ENCODE results near the gene AKR1D1. TPM values are rescaled to one million over a fixed set of nuclear protein-coding genes. Genes with fewer than 3 reads are reported as not detected.
"Not testable (repeated sequence)": the region's sequence is repeated elsewhere in the genome, so short reads cannot be mapped to it uniquely, and the experiment has no call there.

Gene AKR1D1
- polyA plus RNA-seq, 2 of the 4 experiments (the other 2 are of a cell fraction), result 0.06 TPM; not detected in 1

- no peak for FAIRE-seq
- CTCF ChIA-PET, result interaction anchor here (1.9 kb wide), 1 partner anchor 27 kb away, joined by 5 read pairs; no protein-coding TSS in a partner anchor
- no peak for ATAC-seq
These were observed 43.0 kb upstream of the AKR1D1 start for GRCh38 chr7:138033241-138033640.

GRCh38 chr7:138036135-138036534 is 40.1 kb upstream of the AKR1D1 start:
- Histone ChIP-seq H3K9me3 (peaks cover 17% of the 10 kb centered on the region; the same call in 1 of the 3 replicates), H3K4me2 (no peak overlapping the region), H3K4me1 (no peaks in the 10 kb centered on the region; the same call in 2 of the 3 replicates), H3K27ac (no peak overlapping the region), H3K4me3 (no peak overlapping the region)
- WGBS (ENCODE audit: missing lambda C conversion rate), result 2% methylated on average over 2 of the region's 2 CpGs
- no peak for DNase-seq (ENCODE audit: low read depth in 1 of 2, low spot score in 1 of 2)
- ChIA-PET CTCF (no interaction called here), POLR2A (no interaction called here)
- ATAC-seq, result no peak
- TF ChIP-seq ZFP36 (IDR thresholded peaks at IDR 0.05; ENCODE audit: borderline replicate concordance, partially characterized antibody) (peak; percentile 56), PHF8 (IDR thresholded peaks at IDR 0.05; ENCODE audit: borderline replicate concordance, low read depth) (no peak)
- no peak for FAIRE-seq

More at GRCh38 chr7:138033241-138033640, 43.0 kb upstream of the AKR1D1 start:
- no peak overlapping the region for H3K27ac ChIP-seq
- no peak for DNase-seq (ENCODE audit: low read depth in 1 of 2, low spot score in 1 of 2)
- POLR2A ChIA-PET, result no interaction called here
- TF ChIP-seq POLR2AphosphoS2 (conservative IDR thresholded peaks at IDR 0.05; ENCODE audit: low read length), result no peak
- no peak for TF ChIP-seq RAD21 (conservative IDR thresholded peaks at IDR 0.05 in 1 of 2, IDR thresholded peaks at IDR 0.05 in 1 of 2)
- TF ChIP-seq HES2 (IDR thresholded peaks at IDR 0.05), result no peak
- no peak for TF ChIP-seq TP53 (CRISPR knock-in tag; IDR thresholded peaks at IDR 0.05)
- no peak for TF ChIP-seq JUNB (IDR thresholded peaks at IDR 0.05)
- no peak for TF ChIP-seq POLR2A (IDR thresholded peaks at IDR 0.05; ENCODE audit: low read length)
- TF ChIP-seq HOXB13 (CRISPR knock-in tag; IDR thresholded peaks at IDR 0.05; ENCODE audit: low read depth), result no peak
- no peak for TF ChIP-seq FOSB (CRISPR knock-in tag; IDR thresholded peaks at IDR 0.05)
- no peak for TF ChIP-seq NFE2L2 (conservative IDR thresholded peaks at IDR 0.05; ENCODE audit: low read length)
- TF ChIP-seq REST (IDR thresholded peaks at IDR 0.05), result no peak
- peaks cover 16% of the 10 kb centered on the region; the same call in 1 of the 3 replicates for H3K4me1 ChIP-seq
- peaks cover 17% of the 10 kb centered on the region; the same call in 1 of the 3 replicates for H3K9me3 ChIP-seq
- H3K4me3 ChIP-seq, result no peak overlapping the region
- no peak overlapping the region for H3K4me2 ChIP-seq
- 65% methylated on average over 4 of the region's 4 CpGs for WGBS (ENCODE audit: missing lambda C conversion rate)

- H3K4me3 ChIP-seq; DNase-seq (ENCODE audit: low read depth in 1 of 2, low spot score in 1 of 2); H3K27ac ChIP-seq; H3K4me2 ChIP-seq; ATAC-seq; CTCF ChIA-PET; FAIRE-seq; POLR2A ChIA-PET; H3K4me1 ChIP-seq: not testable (repeated sequence)
- H3K9me3 ChIP-seq, result peaks cover 17% of the 10 kb centered on the region; the same call in 1 of the 3 replicates
- 16% methylated on average over 1 of the region's 1 CpG for WGBS (ENCODE audit: missing lambda C conversion rate)
These were observed 36.2 kb upstream of the AKR1D1 start for GRCh38 chr7:138040063-138040462.

- no peaks in the 10 kb centered on the region for H3K9me3 ChIP-seq
- TF ChIP-seq EHMT2 (IDR thresholded peaks at IDR 0.05; ENCODE audit: low read depth) (no peak), HES2 (IDR thresholded peaks at IDR 0.05) (no peak), MAX (IDR thresholded peaks at IDR 0.05) (no peak), CHD4 (IDR thresholded peaks at IDR 0.05; ENCODE audit: borderline replicate concordance) (no peak)
- no peak overlapping the region for H3K4me3 ChIP-seq
- ChIA-PET POLR2A (no interaction called here), CTCF (no interaction called here)
- no peaks in the 10 kb centered on the region for H3K4me1 ChIP-seq
- 48% methylated on average over 2 of the region's 2 CpGs for WGBS (ENCODE audit: missing lambda C conversion rate)
- ATAC-seq (no peak), DNase-seq (ENCODE audit: low read depth in 1 of 2, low spot score in 1 of 2) (no peak), FAIRE-seq (no peak)
- H3K27ac ChIP-seq, result no peak overlapping the region
- no peak overlapping the region for H3K4me2 ChIP-seq
These were observed 31.4 kb upstream of the AKR1D1 start for GRCh38 chr7:138044897-138045296.
